ENCODE data around the gene HOXB13. TPM values are rescaled to one million over a fixed set of nuclear protein-coding genes. Genes with fewer than 3 reads are reported as not detected.
"Not testable (repeated sequence)": the region's sequence is repeated elsewhere in the genome, so short reads cannot be mapped to it uniquely, and the experiment has no call there.

HOXB13 gene
- total RNA-seq, 1 donor from 2014 or later = not detected

DNA sequence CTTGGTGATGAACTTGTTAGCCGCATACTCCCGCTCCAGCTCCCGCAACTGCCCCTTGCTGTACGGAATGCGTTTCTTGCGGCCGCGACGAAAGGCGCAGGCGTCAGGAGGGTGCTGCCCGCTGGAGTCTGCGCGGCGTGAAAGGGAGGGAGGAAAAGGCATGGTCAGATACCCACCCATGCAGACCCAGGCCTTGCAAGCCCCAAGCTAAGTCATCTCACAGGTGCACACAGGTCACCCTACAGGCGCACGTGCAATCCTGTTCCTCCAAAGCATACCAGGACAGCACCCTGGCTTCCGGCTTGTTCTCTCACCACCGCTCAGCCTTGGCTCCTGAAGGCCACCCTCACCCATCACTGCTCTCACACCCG, 1.6 kb downstream of the HOXB13 start:
- DNase-seq (ENCODE audit: low read depth in 2 of 2) = no peak

DNA sequence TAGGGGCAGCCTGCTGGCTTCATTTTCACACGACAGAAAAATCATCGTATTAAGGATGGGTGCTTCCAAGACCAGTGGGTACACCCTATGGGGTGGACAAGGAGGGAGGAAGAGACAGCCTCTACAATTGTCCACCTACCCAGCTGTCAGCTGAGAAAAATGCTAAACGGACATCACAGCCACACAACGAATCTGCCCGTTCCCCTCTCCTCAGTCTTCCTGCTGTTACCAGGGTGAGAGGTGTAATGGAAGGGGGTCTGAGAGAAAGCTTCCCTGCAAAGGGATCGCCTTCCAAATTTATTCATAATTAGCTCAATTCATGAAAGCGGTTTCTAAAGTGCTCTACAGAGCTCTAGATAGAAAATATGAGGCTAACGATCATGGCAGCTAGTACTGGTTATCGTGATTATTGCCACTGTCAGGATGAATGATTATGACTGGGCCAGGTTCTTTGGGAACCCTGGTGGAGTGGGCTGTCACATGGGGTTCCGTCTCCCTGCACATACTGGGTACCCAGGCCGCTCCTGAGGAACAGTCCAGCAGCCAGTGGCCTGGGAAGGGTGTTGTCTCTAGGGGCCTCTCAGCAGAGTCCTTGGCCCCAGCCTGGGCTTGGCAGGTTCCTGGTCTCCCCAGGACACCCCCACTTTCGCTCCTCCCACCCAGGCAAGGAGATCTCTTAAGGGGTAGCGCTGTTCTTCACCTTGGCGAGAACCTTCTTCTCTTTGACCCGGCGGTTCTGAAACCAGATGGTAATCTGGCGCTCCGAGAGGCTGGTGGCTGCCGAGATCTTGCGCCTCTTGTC, 2.2 kb downstream of the HOXB13 start:
- no peak for DNase-seq (ENCODE audit: low read depth in 2 of 2)

DNA sequence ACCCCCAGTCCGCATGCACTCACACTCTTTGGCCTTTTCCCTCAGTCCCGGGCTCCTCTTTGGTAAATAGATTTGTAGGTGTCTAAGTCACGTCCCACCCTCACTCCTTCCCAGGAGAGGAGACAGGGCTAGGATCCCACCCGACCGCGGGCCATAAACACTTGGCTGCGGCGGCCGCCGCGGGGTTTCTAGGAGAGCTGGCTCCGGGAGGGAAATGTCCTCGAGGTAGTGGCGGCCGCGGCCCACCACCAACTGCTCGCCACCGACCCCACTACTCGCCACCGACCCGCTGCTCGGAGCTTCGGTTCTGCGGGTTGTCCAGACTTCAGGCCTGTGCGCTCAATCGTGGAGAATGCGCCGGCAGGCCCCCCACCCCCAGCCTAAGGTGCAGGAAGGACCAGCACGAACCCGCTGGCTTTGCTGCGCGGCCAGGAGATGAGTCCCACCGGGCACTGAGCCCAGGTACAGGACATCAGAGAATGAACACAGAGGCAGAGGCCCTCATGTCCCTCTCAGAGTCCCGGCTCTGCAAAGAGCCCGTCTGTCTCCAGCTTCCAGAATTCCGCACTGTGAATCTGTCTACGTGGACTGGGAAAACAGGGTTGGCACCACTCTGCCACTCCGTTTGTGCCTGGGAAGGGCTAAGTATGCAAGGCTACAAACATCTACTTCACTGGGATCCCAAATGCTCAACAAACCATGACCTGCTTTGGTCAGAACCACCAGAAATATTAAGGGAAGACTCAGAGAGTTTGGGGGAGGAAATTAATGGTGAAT, 3.1 kb downstream of the HOXB13 start:
- no peak for DNase-seq (ENCODE audit: low read depth in 2 of 2)

DNA sequence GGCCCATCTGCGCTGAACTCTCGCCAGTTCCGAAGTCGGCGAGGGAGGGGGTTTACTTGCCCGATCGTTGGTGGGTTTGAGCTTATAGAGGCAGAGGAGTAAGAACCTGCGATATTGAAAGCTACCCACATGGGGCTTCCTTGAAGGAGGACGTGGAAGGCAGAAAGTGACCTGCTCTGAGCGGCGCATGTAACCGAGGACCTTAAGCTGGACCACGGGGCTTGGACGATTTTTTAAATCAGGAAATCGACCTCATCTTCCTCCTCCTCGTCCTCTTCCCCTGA, 3.6 kb downstream of the HOXB13 start:
- no peak for DNase-seq (ENCODE audit: low read depth in 2 of 2)

DNA sequence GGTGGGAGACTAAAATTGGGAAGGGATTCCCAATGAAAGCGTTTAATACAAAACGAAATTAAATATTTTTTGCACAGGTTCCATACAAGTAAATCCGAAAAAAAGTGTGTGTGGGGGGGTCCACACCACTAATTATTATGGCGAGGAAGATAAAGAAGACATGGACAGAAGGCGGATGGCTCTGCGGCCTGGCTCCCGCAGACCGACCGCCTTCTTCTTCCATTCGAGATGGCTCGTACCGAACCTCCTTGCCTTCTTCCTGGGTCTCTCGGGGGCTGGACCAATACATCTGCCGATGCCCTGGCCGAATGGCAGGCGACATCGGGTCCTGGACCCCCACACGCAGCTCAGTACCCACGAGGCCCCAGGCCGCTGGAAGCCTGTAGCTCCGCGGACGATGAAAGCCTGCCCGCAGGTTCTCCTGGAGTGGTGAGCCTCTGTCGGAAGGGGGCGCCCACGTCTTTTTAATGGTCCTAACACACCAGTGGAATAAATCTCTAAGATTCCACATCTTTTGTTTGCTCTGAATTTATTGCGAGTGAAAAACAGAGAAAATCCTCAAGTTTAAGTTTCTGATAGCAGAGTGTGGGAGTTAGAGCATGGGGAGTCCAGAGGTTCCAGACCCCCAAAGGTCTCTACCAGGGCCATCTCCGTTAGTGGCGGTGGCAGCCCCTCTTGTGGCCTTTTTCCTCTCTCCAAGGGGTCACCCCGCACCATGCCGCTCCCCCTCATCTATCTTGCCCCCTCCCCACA, 4.1 kb downstream of the HOXB13 start:
- DNase-seq (ENCODE audit: low read depth in 2 of 2) = peak; percentile 74 to 84

DNA sequence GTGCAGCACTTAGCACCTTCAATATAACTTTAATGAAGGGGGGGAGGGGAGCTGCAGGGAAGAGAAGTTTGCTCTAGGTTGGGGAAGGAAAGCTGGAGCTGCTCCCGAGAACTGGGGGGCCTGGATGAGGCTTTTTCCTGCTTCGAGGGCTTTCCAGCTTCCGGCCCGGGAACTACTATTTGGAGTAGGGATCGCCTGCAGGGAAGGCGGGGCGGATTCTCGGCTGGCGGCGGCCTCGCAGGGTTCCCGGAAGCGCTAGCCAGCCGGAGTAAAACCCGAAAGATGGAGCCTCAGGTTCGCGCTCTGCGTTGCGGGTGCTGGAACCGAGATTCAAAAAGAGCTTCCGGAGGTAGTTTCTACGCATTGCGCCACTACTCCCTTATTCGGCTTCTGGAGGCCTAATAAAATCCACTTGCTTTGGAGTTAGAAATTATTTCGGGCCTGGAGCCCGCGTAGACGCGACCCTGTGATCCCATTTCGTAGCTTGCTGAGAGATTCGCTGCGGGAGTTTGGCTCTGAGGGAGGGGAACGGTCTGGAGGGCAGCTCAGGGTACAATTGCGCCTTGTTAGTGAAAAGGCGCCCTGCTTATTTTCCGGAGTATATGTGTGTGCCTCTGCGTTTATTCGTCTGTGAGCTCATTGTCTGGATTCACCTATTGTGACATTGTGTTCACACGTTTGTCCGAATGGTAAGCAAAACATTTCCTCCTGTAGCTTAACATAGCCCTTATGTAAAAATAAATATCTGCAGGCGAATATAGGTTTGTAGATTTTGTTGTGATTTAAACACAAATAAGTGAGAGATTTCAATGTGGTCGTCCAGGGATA, 4.9 kb downstream of the HOXB13 start:
- no peak for DNase-seq (ENCODE audit: low read depth in 2 of 2)

DNA sequence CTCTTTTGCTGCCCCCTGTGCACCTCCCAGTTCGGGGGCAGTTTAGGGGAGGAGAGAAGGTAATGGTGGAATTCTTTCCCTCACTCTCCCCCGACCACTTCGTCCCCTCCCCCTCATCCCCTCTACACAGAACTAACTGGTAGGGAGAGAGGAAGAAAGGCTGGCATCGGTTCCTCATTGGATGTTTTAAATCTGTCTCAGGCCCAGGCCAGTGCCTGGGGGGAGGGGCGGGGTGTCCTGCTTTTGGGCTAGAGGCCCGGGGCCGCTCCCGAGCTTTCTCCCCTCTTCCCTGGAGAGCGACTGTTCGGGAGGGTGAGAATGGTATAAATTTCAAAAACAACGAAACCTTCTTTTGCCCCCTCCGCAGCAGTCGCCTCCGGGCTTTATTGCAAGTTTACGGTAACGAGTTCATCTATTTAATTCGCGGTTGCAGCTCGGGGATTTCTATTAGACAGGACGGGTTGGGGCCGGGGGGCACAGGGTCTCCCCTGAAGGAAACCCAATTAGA, 5.6 kb downstream of the HOXB13 start, which contains the start of gene PRAC2:
PRAC2 (plus strand) TSS at position 271 of the 508 bp plus-strand sequence. CDS start 1,226 bp downstream, outside the sequence.
- no peak for DNase-seq (ENCODE audit: low read depth in 2 of 2)

DNA sequence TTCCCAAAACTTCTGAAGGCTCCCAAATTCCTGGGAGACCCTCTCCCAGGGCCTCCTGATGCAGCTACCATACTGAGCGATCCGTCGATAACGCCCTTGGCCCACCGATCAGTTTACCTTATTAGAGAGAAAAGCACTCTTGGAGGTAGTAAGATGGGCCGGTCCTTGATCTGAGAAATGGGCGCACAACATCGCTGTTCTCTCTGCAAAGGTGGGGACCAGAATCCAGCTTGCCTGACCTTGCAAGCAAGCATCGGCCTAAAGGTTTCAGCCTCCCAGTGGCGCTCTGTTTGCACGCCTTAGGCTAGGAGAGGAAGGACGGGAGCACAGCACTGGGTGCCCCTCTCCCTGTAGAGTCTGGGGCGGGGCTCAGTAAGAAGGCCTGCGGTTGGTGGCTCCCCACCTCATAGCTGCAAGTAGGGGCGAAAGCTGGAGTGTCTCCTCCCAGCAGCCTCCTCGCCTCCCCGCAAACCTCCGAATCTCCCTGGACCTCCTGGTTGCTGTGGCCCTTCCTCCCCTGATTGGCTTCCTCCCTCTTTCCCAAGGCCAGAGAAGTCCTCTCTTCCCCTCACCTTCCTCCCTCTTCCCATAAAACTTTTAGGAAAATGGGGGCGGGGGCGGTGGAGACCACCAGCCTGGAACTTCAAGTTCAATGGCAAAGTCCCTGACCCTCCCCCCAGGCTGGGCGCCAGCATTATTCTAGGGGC, 6.2 kb downstream of the HOXB13 start, which contains the start of gene PRAC1:
PRAC1 (minus strand) TSS at position 318 of the 707 bp plus-strand sequence; CDS start at position 192, 126 bp downstream.
- no peak for DNase-seq (ENCODE audit: low read depth in 2 of 2)

DNA sequence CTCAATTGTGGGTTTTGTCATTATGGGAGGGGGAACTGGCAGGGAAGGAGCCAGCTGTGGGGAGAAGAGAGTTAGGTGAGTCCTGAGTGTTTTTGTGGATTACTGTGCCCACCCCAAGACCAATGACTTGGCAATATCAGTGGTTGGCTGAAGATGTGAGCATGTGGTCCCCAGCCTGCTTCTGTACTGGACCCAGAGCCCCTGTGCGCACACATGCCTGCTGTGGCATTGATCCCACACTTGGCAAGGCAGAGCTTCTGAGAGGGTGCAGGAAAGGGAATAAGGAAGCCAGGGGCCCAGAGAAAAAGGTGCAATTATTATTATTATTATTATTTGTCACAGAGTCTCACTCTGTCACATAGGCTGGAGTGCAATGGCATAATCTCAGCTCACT, 7.5 kb downstream of the HOXB13 start:
- DNase-seq (ENCODE audit: low read depth in 2 of 2) = no peak

DNA sequence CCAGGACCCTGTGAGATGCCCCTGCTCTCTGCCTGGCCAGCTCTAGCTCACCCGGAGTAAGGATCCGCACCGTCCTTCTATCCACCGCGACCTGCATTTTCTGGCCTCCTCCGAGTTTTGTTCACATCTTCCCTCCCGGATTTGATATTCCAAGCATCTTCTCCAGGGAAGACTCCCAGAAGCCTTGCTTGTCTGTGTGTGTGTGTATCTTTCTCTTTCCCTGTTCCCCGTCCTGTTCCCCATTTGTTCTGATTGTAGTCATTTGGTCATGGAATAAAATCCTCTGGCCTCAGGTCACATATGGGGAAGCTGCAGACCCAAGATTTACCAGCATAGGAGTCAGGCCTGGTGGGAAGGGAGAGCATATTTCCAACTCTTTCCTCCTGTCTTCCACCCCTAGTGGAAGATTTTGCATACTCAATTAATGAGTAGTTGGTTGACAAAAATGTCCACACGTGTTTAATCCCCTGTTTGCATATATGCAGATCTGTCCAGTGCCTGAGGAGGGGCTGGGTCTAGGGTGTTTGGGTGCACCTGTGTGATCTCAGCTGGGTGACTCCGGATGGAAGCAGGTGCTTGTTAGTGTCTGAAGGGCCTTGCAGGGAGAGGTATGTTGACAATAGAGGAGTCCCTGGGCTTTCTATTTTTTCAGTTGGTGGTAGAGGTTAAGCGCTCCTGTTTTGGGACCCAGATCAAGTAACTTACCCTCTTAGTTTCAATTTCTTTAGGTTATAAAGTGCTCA, 8.1 kb downstream of the HOXB13 start:
- no peak for DNase-seq (ENCODE audit: low read depth in 2 of 2)

DNA sequence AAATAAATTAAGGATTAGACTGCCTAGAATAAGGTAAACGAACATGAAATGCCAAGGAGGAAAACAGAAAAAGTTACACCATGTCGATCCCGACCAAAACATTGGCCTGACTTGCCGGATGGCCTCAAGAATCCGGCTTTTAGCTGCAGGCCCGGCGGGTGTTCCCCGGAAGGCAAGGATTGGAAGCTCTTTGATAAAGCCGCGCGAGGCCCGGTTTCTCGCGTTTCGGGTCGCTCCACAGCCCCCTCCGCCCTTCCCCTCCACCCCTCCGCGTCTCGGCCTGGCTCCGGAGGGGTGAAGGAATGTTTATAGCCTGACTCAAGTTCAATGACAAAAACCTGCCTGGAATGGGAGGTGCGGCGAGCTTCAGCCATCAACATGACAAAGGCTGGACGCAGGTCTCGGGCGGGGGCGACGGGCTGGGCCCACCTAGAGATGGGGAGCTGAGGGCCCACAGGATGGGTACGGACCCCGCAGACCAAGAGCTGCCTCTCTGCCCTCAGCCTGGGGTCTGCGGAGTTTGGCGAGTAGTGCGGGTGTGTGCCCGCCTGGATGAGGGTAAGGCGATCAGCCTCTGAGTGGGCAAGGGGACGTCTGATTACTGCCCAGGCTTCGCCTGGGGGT, 8.8 kb downstream of the HOXB13 start:
- no peak for DNase-seq (ENCODE audit: low read depth in 2 of 2)

DNA sequence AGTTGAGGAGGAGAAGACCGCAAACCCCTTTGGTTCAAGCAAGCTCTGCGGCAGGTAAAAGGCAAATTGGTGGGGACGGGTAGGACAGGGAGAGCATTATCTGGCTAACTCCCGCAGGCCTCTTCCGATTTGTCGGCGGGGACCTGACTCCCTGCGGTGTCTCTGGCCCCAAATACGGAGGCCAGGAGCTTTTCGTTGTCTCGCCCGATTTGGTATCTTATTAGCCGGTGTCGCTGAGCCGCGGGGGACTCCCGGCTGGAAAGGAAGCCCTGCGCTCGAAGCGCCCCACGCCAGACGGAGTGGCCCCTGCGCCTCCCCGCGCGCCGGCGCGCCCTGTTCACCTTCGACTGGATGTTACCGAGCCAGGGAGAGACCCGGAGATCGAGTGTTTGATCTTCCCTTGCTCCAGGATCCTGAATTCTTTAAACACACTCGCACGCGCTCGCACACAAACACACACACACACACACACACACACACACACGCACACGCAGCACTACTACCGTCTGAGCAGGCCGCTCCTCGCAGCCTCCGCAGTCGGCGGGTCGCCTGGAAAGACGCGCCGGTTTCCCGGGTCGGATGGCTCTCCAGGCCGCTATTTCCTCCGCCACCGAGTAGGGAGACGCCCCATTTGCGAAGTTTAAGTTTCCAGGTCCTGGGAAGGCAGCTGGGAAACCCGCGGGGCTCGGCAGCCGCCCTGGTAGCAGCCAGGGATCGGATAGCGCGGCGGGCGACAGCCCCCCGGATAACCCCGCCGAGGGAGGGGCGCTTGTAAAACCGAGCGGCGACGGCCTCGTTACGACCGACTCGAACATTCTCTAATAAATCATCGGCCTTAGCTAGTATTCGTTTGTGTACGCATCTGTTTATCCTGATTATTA, 9.5 kb downstream of the HOXB13 start:
- DNase-seq (ENCODE audit: low read depth in 2 of 2) = peak in 1 of 2 donors; percentile 10

DNA sequence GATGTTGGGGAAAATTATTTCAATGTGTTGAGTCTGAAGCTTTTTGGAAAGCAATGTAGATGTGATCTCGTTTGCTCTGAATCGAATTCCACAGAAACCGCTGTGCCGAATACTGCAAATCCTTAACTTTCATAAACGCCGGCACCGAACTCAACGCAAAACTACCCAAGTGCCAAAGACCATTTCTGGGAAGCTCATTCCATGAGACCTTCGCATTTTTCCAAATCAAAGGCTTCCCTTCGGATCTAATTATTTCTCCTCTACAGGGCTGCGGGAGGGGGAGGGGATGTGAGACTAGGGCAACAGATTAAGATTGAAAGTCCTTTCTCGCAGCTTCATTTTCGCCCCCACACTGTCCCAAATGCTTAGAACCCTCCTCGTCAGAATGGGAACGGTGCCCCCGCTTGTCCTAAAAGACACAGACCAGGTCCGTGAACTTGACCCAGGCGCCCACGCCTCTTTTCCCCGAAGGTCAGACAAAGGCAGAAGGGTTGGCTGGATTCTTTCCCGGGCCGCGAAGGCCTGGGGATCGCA, 10.3 kb downstream of the HOXB13 start:
- DNase-seq (ENCODE audit: low read depth in 2 of 2) = no peak

DNA sequence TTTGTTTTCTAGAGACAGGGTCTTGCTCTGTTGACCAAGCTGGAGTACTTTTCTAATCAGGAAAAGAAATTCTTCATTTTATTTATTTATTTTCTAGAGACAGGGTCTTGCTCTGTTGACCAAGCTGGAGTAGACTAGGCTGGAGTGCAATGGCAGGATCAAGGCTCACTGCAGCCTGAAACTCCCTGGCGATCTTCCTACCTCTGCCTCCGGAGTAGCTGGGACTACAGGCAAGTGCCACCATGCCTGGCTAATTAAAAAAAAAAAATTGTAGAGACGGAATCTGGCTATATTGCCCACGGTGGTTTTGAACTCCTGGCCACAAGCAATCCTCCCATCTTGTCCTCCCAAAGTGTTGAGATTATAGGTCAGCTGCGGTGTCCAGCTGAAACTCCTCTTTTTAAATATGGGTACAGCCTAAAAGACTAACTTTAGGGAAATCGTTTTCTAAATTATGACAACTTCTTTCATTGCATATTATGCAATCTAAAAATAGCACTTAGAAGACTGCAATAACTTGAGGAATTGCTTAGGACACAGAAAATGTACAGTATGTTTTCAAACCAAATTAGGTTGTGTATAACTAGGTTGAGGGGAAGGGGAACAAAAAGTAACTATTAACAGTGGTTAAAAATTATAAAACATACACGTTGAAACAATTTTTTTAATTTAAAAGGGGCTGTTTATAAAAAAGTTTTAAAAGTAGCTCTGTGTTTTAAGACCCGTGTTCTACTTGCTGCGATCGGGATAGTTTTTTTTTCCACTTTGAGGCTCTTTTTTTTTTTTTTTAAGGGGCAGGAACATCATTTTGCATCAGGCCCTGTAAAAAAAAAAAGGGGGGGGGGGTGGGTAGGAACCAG, 11.0 kb downstream of the HOXB13 start:
- DNase-seq (ENCODE audit: low read depth in 2 of 2) = no peak

DNA sequence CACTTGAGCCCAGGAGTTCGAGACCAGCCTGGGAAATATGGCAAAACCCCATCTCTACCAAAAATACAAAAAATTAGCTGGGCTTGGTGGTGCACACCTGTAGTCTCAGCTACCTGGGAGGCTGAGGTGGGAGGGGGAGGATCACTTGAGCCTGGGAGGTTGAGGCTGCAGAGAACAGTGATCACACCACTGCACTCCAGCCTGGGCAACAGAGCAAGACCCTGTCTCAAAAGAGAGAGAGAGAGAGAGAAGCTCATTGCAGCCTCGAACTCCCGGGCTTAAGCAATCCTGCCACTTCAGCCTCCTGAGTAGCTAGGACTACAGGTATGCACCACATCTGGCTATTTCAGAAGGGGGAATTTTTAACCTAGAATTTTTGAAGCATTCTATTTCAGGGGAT, 12.0 kb downstream of the HOXB13 start:
- DNase-seq (ENCODE audit: low read depth in 2 of 2) = not testable (repeated sequence)

DNA sequence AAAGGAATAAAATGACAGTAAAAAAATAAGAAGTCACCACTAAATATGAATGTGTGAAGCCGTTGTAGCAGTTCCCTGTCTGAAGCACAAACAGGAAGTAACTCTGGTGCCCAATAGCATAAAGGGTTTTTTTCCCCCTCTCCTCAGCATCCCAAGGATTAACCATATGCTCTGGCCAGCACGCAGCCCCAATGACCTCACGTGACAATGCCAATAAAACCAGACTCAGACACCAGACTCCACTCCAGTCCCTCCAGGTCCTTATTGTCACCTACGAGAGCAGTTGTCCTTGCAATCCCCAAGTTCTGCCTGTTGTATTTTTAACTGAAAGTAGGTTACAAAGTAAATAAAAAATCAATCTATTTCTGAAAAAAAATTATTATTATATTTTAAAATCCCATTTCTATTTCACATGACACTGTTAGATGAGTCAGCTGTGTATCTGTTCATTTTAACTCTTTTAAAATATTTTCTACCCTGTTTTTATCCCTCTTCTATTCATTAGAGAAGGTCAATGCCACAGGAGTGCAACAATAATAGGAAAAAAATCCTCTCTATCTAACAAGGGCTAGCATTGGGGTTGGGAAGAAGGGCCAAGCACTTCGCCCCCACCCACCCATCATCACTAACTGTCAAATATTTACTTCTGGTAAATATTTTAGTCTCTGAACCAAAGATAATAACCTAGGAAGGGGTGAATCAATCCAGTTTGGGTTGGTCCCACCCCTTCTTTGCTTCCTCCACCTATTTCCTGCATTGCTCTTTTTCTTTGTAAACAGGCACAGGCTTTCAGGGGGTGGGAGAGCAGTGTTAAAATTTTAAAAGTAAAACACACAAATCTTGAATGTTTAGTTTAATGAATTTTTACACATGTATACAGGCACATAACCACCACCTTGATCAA, 12.8 kb downstream of the HOXB13 start:
- no peak for DNase-seq (ENCODE audit: low read depth in 2 of 2)
